Effector CD8-positive, alpha-beta T cell (primary cell): ENCODE results near the gene TTC28.
"Not testable (repeated sequence)": the region's sequence is repeated elsewhere in the genome, so short reads cannot be mapped to it uniquely, and the experiment has no call there.

ENCODE experiments used
- DNase-seq: peaks from one replicate; lab custom pipeline; 2025; lab: John Stamatoyannopoulos, UW

The TTC28 gene

GRCh38 chr22:28678170-28678569 lies 1.5 kb downstream of the TTC28 start:
- not testable (repeated sequence) for DNase-seq

- no peak for DNase-seq
These were observed 5.5 kb downstream of the TTC28 start for GRCh38 chr22:28674121-28674563.

GRCh38 chr22:28670756-28671155 lies 8.9 kb downstream of the TTC28 start:
- DNase-seq: no peak

- no peak for DNase-seq
These were observed 9.5 kb downstream of the TTC28 start for GRCh38 chr22:28670161-28670560.

- DNase-seq: no peak
These were observed 10.3 kb downstream of the TTC28 start for GRCh38 chr22:28669387-28669786.

GRCh38 chr22:28663569-28663942 lies 16.1 kb downstream of the TTC28 start:
- not testable (repeated sequence) for DNase-seq

GRCh38 chr22:28658448-28658847 lies 21.2 kb downstream of the TTC28 start:
- no peak for DNase-seq

- DNase-seq: no peak
These were observed 23.5 kb downstream of the TTC28 start for GRCh38 chr22:28656181-28656580.

GRCh38 chr22:28650463-28650862 lies 29.2 kb downstream of the TTC28 start:
- no peak for DNase-seq

GRCh38 chr22:28648792-28649191 lies 30.8 kb downstream of the TTC28 start:
- DNase-seq: no peak

GRCh38 chr22:28647216-28647615 lies 32.4 kb downstream of the TTC28 start:
- no peak for DNase-seq

- DNase-seq: no peak
These were observed 40.3 kb downstream of the TTC28 start for GRCh38 chr22:28639321-28639720.

GRCh38 chr22:28637225-28637624 lies 42.4 kb downstream of the TTC28 start:
- DNase-seq: no peak

GRCh38 chr22:28630177-28630574 lies 49.5 kb downstream of the TTC28 start:
- DNase-seq: no peak

GRCh38 chr22:28629420-28630176 lies 50.0 kb downstream of the TTC28 start:
- DNase-seq: no peak

GRCh38 chr22:28628766-28629165 lies 50.9 kb downstream of the TTC28 start:
- DNase-seq: no peak

GRCh38 chr22:28627791-28628190 lies 51.8 kb downstream of the TTC28 start:
- DNase-seq: no peak

- DNase-seq: no peak
These were observed 59.3 kb downstream of the TTC28 start for GRCh38 chr22:28620244-28620922.

- DNase-seq: no peak
These were observed 60.4 kb downstream of the TTC28 start for GRCh38 chr22:28619236-28619635.

GRCh38 chr22:28615423-28615822 lies 64.2 kb downstream of the TTC28 start:
- DNase-seq: not testable (repeated sequence)

GRCh38 chr22:28609921-28610320 lies 69.7 kb downstream of the TTC28 start:
- no peak for DNase-seq

- DNase-seq: no peak
These were observed 71.1 kb downstream of the TTC28 start for GRCh38 chr22:28608546-28608945.

GRCh38 chr22:28607795-28608194 lies 71.8 kb downstream of the TTC28 start:
- DNase-seq: no peak
